GM18520 (cell line): Measurements from ENCODE around the gene PLD1.

Experiments
- ATAC-seq: cut with Tn5 transposase; IDR thresholded peaks from one replicate; pipeline ENCODE4 v1.9.1; 2021; ENCODE audit not compliant: unreplicated experiment

PLD1 gene

DNA sequence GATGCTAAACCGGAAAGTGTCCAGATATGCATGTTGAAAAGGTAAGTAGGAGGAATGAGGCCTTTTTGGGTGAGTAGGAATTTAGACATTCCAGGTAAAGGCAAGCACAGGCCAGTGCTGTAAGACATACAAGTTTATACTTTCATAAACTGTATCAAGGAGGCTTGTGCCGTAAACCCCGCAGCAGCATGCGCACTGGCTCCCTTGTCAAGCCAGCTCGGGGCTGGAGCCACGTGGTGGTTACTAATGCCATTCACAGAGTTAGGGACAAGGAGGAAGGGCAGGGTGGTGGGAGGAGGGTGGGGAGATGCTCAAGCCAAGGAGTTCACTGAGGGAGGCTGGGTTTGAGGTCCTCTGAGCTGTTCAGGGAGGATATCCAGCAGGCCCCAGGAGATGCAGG lies 35.8 kb downstream of the PLD1 start:
- ATAC-seq: no peak

DNA sequence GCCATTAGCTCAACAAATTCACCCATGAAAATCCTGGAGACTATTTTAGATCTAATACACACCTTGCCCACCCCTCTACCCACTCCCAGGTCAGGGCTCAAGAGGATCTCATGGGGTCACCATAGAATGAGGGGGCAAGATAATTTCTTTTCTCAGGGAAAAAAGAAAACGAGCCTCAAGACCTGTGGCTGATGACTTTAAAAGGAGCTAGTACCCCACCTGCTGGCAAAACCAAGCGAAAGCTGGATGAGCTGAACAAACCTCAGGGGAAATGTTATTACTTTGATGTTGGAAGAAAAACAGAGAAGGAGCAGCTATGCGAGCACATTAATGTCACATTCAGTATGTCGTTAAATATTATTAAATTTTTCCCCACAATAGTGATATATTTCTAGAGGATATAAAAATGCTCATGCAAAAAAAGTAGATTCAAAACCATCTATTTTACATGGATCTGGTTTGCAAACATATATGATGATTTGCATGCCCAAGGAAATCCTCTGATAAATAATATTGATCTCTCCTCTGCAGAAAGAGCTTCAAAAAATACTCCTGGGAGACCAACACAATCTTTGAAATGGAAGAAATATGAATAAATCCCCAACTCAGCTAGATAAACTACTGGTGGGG lies 37.7 kb downstream of the PLD1 start:
- no peak for ATAC-seq

DNA sequence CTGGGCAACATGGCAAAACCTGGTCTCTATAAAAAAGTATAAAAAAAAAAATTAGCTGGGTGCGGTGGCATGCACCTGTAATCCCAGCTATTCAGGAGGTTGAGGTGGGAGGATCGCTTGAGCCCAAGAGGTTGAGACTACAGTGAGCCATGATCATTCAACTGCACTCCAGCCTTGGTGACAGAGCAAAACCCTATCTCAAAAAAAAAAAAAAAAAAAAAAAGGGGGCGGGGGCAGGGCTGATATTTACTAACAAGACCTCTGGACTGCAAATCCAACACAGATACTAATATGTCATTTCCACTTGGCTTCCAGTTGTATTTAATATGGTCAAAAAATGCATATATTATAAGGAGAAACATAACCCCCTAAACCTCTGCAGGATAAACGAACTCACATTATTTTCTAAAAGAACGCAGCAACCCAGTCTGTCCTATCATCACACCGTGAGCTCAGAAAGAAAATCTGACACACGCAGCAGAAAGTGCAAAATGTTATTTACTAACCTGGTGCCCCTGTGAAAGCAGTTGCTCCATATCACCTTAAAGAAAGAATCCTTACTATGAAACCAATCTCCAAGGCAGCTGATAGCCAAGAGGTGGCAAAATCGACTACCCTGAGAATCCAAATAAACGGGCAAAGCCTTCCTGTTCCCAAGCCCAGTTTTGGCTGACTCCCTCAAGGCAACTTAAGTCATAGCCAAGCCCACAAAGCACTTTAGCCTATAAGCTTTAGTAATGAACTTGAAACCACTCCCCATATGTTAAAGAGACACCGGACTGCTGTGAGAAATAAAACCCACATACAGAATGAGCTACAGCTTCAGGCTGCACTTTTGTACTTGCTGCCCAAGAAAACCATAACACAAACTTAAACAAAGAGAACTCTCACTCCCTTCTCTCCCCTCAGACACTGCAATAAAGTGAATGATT lies 39.3 kb downstream of the PLD1 start:
- peak; percentile 77 for ATAC-seq

DNA sequence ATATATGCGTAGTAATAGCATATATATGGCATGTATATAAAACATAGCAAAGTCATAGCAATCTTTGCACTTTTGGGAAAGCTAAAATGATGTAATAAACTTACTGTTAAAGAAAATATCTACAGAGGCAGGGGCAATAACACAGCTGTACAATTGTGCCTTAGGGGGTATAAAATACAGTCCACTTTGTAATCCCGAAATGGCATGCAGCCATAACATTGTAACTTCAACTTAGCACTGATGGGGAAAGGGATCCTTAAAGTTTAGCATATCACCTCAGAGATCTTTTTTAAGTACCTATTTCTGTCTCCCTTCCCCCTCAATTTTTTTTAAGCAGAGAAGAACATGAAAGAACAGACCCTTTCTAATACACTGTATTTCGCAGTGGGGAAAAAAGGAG lies 40.8 kb downstream of the PLD1 start:
- ATAC-seq: no peak

DNA sequence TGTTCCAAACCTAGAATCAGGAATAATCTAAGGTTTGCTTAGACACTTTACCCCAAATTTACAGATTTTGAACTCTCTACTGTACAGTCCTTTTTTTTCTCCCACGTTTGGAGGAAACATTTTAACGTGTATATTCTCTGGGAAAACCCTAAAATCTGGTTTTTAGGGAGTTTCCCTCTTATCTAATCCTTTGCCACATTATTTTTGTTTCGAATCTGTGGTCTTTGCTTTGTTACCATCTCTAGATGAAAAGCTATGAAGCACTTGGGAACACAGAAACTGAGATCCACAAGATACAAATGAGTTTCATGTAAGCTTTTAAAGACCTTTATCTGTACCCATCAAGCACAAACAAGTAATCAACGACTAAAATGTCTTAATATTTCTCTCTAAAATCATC lies 41.3 kb downstream of the PLD1 start:
- no peak for ATAC-seq

DNA sequence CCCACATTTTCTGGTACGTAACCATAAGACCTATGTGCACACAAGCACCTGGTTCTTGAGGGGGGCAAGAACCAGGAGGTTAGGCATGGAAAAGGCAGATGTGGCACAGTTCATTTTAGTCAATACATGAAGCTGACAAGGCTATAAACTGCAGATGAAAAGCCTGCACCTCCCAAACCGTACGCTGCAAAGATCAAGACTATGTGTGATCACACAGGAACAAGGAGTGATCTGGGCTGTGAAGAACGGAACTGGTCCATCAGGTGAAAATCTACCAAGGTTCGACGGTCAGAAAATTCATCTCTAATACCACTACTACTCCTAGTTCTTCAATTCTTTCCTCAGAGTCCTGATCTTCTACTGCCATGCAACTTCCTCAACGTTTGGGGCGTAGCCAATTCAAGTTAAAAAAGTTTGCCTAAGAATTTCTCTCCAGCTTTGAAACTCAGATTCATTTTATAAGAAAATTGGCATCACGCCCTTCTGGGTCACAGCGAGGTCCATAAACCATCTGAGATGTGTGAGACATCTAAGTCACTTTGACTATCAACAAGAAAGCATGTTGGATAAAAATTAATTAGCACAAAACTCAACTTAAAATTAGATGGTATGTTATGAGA lies 41.9 kb downstream of the PLD1 start:
- no peak for ATAC-seq

DNA sequence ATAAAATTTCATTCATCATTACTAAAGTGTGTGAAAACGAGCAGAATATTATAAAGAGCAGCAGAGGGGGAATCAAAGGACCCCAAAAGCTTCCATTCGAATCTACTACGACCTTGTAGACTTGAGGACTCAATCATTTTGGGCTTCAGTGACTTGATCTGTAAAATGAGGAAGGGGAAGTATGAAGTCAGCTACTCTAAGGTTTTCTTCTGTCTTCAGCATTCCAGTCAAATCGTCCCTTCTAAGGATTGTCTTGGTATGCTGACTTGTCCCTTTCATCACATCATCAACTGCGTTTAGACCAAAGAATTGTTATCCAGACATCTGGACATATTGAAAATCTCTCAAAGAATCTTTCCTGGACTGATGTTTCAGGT lies 44.8 kb downstream of the PLD1 start:
- ATAC-seq: no peak

DNA sequence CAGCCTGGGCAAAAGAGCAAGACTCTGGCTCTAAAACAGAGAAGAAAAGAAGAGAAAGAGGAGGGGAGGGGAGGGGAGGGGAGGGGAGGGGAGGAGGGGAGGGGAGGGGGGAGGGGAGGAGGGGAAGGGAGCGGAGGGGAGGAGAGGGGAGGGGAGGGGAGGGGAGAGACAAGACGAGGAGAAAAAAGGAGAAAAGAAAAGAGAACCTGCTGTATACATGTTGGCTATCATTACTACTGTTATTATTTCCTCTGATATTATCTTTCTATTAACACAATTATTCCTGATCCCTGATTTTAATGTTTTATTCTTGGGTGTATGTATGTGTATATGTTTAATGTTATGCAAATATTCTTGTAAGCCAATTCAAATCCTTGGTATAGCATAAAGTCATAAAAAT lies 46.9 kb downstream of the PLD1 start:
- ATAC-seq: no peak

DNA sequence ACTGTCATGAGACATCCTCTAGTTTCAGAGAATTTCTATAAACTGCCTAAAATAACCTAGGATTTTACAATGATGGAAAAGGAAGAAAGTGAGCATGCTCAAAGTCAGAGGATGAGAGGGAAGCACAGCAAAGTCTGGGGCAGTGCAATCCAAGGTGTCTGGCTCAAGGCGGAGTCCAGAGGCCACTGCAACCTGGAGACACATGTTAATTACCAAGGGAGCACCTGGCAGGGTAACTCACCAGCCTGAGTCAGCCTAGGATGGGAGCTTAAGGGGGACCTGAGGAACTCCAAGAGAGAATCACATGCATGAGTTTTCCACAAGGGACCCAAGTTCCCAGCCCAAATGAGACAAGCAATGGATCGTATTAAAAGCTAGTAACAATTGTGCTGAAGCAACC lies 49.8 kb downstream of the PLD1 start:
- no peak for ATAC-seq

DNA sequence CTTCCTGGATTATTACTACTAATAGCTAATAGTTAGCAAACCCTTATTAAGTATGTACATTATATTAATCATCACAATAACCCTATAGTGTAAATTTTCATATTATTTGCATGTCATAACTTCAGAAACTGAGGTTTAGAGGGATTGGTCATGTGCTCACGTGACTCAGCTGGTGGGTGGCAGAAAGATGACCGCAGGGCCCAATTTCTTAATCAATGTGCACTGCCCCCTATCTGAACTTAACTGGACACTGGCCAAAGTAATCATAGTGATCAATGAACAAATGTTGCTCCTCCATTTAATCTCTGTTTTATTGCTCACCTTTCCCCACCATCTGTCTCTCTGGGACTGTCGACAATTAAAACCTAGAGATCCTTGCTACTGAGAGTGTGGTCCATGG lies 52.2 kb downstream of the PLD1 start:
- no peak for ATAC-seq

DNA sequence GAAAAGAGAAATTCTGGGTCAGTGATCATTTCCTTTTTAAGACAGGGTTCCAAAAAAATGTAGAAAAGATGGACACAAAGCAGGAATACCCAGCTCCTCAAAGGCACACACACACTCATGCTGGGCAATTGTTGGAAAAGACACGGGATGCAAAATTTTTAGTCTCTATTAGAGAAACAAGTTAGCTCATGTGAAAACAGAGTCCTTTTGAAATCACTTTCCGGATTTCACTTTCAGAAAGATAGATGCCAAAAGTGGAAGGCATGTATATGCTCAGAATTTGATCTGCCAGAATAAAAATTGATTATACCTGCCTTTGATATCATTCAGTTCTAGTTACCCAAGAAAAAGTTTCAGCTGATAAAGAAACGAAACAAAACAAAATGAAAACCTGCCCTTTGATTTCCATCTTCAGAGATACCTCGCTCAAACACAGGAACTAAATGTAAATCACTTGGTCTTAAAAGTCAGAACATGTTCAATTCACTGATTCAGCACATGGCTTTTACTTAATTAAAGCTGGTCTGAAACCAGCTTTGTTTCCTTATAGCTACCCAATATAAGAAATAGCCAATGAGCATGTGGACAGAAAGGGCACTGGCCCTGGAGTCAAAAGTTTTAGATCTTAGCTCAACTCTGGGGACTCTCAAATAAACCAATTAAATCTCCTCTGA lies 52.8 kb downstream of the PLD1 start:
- no peak for ATAC-seq

DNA sequence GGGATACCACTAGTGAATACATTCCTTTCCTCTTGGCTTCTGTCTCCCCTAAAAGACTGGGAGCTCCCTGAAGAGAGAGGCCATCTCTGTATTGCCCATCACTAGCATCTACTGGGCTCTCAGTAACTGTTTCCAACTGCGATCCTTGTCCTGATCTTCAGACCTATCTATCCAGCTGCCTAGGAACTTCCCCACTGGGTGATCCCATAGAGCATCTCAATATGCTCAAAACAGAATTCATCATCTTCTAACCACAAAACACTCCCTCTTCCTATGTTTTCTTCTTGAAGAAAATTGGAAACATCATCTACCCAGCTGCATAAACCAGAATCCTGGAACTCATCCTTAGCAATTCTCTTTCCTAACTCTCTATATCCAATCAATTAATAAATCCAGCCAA lies 54.6 kb downstream of the PLD1 start:
- no peak for ATAC-seq

DNA sequence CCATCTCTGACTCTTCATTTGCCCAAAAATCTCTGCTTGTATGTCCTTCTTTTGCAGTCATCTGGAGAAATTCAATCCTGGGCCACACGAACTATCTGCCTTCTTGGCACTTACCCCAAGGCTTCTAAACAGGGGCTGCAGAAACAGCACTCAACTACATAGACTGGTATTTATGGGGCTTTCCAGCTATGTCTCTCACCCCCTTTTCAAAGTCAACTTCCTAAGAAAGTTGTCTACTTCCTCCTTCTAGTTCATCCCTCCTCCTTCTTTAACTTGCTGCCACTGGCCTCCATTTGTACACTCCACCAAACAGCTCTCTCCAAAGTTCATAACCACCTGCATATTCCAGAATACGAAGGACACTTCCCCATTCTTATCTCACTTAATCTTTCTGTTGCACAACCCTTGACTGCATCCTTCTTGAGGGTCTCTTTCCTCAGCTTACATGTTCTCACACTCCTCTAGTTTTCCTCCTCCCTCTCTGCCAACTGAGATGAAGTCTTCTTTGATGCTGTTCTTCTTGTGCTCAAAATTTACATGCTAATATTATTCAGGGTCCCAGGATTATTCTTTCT lies 55.2 kb downstream of the PLD1 start:
- no peak for ATAC-seq

DNA sequence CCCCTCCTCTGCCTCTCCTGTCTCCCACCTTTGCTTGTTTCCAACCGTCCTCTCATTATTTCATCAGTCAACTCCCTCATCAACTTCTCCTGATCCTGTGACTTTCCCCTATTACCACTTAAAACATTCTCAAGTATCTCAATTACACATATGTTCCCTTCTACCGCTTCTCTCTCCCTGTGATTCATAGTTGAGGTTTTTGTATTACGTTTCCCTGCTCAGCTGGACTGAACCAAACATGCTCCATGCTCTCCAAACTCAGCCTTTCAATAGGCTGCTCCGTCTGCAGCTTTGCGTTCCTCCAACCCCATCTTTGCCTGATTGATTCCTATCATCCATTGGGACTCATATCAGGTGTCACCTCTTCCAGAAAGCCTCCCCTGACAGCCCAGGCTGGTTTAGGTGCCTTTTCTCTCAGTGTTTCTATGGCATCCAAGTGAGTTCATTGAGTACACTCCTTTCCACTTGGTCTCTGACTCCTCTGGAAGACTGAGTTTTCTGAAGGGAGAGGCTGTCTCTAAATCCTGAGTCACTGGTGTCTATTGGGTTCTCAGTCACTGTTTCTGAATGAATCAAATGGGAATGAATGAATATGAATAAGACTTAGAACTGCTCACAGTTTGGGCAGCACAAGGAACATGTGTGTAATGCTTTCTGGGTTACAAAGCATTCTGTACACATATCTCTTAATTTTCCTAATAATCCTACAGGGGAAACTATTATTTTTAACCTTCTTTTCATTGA lies 56.4 kb downstream of the PLD1 start:
- no peak for ATAC-seq

DNA sequence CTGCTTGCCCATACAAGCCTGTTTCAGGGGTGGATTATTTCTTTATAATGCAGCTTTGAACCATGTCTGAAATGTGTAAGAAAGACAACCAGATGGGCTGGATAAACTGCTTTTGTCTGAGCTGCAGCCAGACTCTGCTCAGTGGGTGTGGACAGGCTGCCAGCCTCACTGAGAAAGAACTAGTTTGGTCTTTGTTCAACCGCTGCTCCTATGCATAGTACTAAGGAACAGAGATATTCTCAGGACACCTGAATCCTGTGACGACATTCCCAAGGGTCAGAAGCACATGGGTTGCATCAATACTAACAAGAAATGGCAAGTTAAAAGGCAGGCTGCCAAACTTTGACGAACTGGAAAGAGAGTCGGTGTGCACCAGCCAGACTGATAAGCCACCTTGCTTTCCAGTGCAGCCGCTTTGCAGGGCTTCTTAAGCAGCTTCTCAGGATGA lies 57.2 kb downstream of the PLD1 start:
- ATAC-seq: no peak

DNA sequence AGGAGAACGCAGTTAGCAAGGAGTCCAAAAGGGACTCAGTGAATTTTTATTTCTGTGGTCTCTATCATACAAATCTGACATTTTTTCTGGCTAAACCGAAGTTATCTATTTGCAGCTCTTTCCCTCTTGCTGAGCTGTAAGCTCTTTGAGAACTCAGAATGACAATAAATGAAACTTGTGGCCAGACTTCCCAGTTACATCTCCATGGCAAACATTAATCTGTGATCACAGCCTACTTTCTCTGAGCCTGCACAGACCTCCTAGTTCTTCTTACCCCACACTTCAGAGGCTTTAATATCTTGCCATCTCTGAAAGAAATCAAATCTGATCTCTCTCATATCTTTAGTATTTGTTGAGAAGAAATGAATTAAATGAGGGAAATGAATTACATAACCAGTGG lies 58.0 kb downstream of the PLD1 start:
- no peak for ATAC-seq

DNA sequence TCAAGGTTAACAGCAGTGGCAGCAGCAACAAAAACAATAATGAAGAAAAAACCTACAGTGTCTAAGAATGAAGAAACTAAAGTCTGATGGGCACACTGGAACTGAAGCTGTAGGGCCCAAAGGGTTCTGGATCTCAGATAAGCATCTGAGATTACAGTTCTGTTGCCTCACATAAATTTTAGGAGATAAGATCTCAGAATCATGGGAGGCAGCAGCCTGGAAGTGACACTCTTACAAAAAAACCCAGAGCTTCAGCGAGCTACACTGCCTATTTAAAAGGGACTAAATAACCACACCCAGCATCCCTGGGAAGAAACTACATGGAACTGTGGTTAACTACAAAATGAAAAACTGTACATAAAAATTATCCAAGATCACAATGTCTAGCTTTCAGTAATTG lies 61.2 kb downstream of the PLD1 start:
- ATAC-seq: no peak

DNA sequence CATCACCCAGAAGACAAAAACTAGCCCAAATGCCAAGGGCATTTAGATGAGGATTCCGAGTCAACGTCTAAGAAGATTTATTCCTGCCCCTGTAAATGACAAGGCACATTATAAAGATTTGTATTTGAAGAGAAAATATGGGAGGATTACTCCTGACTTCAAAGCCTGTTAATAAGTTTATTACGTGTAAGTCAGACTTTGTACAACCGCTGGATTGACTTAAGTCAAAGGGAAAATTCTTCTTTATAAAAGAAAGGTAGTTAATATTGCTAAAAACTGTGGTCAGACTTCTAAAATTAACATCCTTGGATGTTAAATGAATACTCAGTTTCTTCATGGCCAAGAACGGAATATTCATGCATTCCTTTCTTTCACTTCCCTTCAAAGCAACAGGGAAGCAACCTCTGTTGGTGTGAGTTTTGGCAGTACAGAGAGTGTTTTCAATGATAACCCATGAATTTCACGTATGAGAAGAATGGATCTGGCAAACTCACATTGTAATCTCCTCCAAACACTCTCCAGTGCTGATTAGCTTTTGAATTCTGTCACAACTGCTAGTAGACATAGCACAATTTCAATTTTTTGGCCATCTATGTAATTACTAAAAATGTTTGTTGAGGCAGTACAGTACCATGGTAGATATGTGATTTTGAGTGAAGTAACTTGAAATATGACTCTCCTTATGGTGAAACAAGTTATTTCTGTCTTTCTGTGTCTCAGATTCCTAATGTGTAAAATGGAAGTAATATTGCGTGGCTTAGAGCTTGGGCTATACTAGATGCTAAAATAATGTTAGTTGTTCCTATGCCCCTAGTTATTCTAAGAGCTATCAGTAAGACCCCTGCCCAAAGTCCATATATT lies 62.0 kb downstream of the PLD1 start:
- no peak for ATAC-seq

DNA sequence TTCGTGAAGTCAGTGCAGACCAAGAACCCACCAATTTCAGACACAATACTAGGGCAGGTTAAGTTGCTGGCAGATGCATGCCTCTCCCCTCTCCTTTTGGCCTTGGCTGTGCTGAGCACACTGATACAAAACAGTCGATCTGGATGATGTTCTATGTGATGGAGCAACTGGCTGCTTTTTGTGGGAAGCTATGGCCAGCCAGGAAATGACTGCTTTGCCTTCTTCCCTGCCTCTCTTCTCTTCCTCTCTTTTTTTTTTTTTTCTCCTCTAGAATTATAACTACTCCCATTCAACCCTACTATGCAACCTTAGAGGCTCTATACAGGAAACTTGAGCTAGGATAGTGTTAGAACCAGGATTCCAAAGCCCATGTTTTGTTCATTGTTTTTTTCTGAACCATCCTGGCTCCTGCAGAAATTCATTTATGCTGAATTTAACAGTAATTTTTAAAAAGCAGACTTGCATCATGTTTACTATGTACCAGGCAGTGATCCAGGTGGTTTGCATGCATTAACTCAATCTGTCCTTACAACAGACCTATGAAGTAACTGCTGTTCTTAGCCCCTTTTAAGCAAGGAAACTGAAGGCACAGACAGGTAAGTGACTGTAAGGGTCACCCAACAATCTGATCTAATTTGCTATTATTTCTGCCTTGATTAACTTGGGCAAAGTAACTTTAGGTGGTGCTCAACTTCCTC lies 62.9 kb downstream of the PLD1 start:
- no peak for ATAC-seq
